ENCODE measurements around the gene BAAT. TPM values are rescaled to one million over a fixed set of nuclear protein-coding genes. Genes with fewer than 3 reads are reported as not detected.

Gene BAAT
- total and polyA plus RNA-seq, 2 experiments from 2014 or later = 19.8 to 41.8 TPM

DNA sequence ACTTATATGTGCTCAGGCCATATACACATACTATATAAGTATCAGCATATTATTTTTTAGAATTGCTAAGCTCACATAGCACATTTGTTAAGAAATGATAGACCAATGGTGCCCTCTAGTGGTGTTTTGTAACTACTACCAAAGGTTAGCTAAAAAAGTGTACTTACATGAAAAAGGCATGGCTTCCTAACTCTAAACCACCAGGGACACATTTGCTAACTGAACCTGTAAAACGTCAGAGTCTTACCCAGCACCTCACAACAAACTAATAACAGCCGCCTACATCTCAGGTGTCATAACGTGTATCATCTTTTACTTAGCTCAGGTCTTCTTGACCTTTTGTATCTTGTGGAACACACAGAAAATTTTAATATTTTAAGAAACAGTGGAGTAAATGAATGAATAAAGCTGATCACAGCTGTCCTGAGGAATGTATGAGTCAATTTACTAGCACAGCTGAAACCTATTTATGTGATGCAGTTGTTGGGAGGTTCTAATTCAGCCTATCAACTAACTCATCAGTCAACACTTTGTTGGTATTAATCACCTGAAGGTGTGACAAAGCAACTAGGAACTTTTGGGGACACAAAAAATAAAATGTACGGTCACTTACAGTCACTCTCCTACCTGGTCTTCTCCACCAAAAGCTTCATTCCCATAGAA is 72.9 kb downstream of the BAAT start:
- Histone ChIP-seq H3K4me2 (no peak overlapping the region), H3K79me2 (no peaks in the 10 kb centered on the region), H3K27ac (no peak overlapping the region), H3K36me3 (replicated peaks; ENCODE audit: insufficient read depth, low read depth) (no peaks in the 10 kb centered on the region), H3K9me3 (ENCODE audit: low read depth) (no peaks in the 10 kb centered on the region), H2AFZ (no peak overlapping the region), H4K20me1 (ENCODE audit: insufficient read depth, poor library complexity, severe bottlenecking) (no peaks in the 10 kb centered on the region), H3K9me2 (replicated peaks; ENCODE audit: insufficient read depth) (no peaks in the 10 kb centered on the region), H3K4me1 (ENCODE audit: insufficient read depth) (peaks cover 26% of the 10 kb centered on the region), H3K4me3 (no peak overlapping the region), H3K27me3 (no peaks in the 10 kb centered on the region)
- TF ChIP-seq EZH2 (IDR thresholded peaks at IDR 0.05; ENCODE audit: borderline replicate concordance) = no peak
- TF ChIP-seq, protein P1, sequence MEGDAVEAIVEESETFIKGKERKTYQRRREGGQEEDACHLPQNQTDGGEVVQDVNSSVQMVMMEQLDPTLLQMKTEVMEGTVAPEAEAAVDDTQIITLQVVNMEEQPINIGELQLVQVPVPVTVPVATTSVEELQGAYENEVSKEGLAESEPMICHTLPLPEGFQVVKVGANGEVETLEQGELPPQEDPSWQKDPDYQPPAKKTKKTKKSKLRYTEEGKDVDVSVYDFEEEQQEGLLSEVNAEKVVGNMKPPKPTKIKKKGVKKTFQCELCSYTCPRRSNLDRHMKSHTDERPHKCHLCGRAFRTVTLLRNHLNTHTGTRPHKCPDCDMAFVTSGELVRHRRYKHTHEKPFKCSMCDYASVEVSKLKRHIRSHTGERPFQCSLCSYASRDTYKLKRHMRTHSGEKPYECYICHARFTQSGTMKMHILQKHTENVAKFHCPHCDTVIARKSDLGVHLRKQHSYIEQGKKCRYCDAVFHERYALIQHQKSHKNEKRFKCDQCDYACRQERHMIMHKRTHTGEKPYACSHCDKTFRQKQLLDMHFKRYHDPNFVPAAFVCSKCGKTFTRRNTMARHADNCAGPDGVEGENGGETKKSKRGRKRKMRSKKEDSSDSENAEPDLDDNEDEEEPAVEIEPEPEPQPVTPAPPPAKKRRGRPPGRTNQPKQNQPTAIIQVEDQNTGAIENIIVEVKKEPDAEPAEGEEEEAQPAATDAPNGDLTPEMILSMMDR (IDR thresholded peaks at IDR 0.05; ENCODE audit: poor library complexity) = peak; percentile 82
- 27% methylated on average over 4 of the region's 4 CpGs for WGBS (ENCODE audit: low lambda C conversion rate, missing lambda C conversion rate)
- DNase-seq (ENCODE audit: low spot score) = peak; percentile 94

DNA sequence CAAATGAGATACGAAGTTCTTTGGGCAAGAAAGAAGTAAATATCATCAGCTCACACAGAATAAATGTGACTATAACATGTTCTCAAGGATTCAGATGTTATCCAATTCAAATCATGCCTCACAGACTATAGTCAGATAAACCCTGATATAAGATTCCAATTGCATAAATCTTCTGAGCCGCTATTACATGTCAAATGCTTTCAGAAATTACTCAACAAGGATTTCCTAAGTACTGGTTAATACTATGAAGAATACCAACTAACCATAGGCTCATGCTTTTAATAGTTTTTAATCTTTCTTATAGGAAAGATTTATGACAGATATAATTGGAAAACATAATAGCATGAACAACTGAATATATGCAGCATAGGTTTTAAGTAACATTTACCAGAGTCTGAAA is 73.6 kb downstream of the BAAT start:
- Histone ChIP-seq H4K20me1 (ENCODE audit: insufficient read depth, poor library complexity, severe bottlenecking) (no peaks in the 10 kb centered on the region), H2AFZ (no peak overlapping the region), H3K36me3 (replicated peaks; ENCODE audit: insufficient read depth, low read depth) (no peaks in the 10 kb centered on the region), H3K4me1 (ENCODE audit: insufficient read depth) (peaks cover 20% of the 10 kb centered on the region), H3K4me2 (no peak overlapping the region), H3K27me3 (no peaks in the 10 kb centered on the region), H3K9me2 (replicated peaks; ENCODE audit: insufficient read depth) (no peaks in the 10 kb centered on the region), H3K4me3 (no peak overlapping the region), H3K27ac (no peak overlapping the region), H3K79me2 (no peaks in the 10 kb centered on the region), H3K9me3 (ENCODE audit: low read depth) (no peaks in the 10 kb centered on the region)
- TF ChIP-seq, protein P1 (IDR thresholded peaks at IDR 0.05; ENCODE audit: poor library complexity) = no peak
- TF ChIP-seq EZH2phosphoT487 (IDR thresholded peaks at IDR 0.05; ENCODE audit: low read depth, severe bottlenecking, unreplicated experiment) (no peak), EZH2 (IDR thresholded peaks at IDR 0.05; ENCODE audit: borderline replicate concordance) (no peak)
- whole genome bisulfite sequencing (ENCODE audit: low lambda C conversion rate, missing lambda C conversion rate) = 42% methylated on average over 2 of the region's 2 CpGs
- DNase-seq (ENCODE audit: low spot score) = no peak

Small RNAs within 50 kb of the gene (small RNA-seq; reads per million reads assigned to genes)
- not detected for gene RF00322

Other genes starting within 250 kb of the BAAT start
- 22.8 and 24.1 TPM in 2 replicates for gene MRPL50, start 13.6 kb upstream of the BAAT start, total RNA-seq
- 23.1 and 23.7 TPM in 2 replicates for gene MRPL50, start 13.6 kb upstream of the BAAT start, polyA plus RNA-seq
- gene ZNF189, start 13.8 kb upstream of the BAAT start, total RNA-seq = 50.0 and 60.3 TPM in 2 replicates
- 11.1 and 13.6 TPM in 2 replicates for gene ZNF189, start 13.8 kb upstream of the BAAT start, polyA plus RNA-seq
- gene ALDOB, start 50.8 kb upstream of the BAAT start, total RNA-seq = 236 and 264 TPM in 2 replicates
- gene ALDOB, start 50.8 kb upstream of the BAAT start, polyA plus RNA-seq = 44.0 and 71.6 TPM in 2 replicates
- 20.1 and 21.7 TPM in 2 replicates for gene RNF20, start 148.8 kb upstream of the BAAT start, total RNA-seq
- 19.0 and 20.2 TPM in 2 replicates for gene RNF20, start 148.8 kb upstream of the BAAT start, polyA plus RNA-seq
- not detected in 2 replicates for gene PPP3R2, start 210.0 kb upstream of the BAAT start, total RNA-seq
- not detected in 2 replicates for gene PPP3R2, start 210.0 kb upstream of the BAAT start, polyA plus RNA-seq